GM12801 (cell line): ENCODE data around the gene SLC7A10.

Experiments used
- CTCF ChIP-seq: IDR thresholded peaks from one replicate; pipeline ENCODE4 v1.5.1; 2011; ENCODE audit warnings: control low read depth; ENCODE audit not compliant: insufficient read length; ENCODE audit errors: extremely low read depth

Gene SLC7A10

GRCh38 chr19:33269016-33269415, 43.4 kb upstream of the SLC7A10 start:
- TF ChIP-seq CTCF: no peak

DNA sequence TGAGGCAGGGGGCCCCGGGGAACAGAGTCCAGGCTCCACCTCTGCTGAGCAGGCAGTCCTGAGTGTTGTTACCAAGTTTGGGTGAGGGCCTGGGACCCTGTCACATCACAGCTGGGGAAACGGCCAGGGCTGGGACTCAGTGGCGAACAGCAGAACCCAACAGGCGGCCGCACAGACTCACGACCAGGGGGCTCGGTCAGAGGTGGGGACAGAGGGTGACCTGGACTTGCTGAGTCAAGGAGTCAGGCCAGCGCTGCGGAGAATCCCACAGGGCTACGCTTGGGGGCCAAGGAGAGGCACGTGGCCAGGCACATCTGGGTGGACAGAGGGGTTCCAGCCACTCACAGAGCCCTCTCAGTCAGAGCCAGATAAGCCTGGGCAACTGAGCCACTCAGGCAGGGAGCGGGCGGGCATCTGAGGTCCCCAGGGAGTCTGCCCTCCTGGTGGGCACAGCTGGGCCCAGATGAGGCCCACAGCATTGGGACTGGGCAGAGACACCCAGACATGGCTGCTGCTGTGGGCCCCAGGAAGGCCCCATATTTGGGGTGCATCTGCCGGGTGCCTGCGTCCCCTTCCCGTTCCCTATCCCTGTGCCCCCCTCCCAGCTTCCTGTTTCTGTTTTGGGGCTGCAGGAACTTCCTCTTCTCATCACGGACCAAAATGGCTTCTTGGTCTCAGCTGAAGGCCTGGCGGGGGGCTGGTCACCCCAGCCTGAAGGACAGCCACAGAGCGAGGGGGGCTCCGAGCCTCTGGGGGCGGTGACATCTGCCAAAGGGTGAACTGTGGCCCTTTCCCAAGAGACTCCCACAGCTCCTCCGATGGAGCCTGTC, 42.7 kb upstream of the SLC7A10 start:
- TF ChIP-seq CTCF: no peak

- TF ChIP-seq CTCF: no peak
Observed at GRCh38 chr19:33267706-33268105, 42.1 kb upstream of the SLC7A10 start.

DNA sequence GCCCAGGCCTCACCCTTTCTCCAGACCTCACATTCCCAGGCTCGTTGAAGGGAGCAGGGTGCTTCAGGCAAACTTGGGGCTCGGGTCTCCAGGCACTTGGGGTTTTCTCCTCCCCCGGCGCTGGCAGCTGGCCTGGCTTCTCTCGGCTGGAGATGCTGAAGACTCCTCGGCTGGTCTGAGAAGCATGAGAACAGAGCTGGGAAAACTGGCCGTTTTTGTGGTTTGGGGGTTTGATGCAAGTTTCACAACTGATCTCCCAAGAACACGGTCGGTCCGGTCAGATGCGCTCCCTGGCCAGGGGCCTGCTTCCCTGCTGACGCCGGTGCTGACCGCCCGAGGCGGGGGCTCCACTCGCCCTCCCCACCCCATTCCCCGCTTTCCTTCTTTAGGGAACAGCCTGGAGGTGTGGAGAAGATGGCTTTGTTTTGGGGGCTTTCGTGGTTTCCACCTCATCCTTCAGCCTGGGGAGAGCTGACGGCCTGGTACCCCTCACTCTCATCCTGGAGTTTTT, 41.4 kb upstream of the SLC7A10 start:
- no peak for TF ChIP-seq CTCF

GRCh38 chr19:33264881-33265445, 39.3 kb upstream of the SLC7A10 start:
- no peak for TF ChIP-seq CTCF

- TF ChIP-seq CTCF: no peak
Observed at GRCh38 chr19:33263325-33264023, 37.8 kb upstream of the SLC7A10 start.

DNA sequence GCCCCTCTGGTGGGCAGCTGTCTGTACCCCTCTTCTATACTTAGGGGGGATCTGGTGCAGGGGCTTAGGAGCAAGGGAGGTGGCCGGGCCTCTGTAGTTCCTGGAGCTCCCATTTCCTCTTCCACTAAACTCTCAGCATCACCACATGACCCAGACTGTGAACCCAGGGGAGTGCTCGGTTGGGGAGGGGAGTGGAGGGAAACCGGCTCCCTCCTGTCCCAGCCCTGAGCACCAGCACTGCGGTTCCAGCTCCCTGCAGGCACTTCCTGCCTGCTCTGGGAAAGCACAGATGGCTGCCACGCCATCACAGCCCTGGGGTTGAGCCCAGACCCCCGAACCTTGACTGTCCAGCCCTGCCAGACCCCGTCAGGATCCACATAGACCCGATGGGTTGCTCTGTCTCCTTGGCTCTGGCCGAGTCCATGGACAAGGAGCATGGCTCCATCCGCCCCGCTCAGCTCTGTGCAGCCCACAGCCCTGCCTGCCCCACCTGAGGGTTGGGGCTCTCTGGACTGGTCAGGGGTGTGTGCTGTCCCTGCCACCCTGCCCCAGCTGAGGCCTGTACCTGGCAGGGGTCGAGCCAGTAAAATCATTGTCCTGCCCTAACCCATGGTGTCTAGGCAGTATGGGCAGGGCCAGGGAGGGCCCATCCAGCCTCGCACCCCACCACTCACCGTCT, 36.0 kb upstream of the SLC7A10 start:
- TF ChIP-seq CTCF: no peak
